Lower leg skin (tissue), 3 donors: ENCODE measurements around the gene TAOK3.

ENCODE experiments used
- POLR2A ChIP-seq, 2 donors: fragments of 450-650 bp; IDR thresholded peaks; one replicate each; pipeline ENCODE4 v1.6.1; 2016 to 2017; ENCODE audit warnings: antibody characterized with exemption in 2 of 2, mild to moderate bottlenecking in 1 of 2, moderate library complexity in 1 of 2
- TF ChIP-seq, protein P1 (sequence below), 3 donors: fragments of 450-650 bp; IDR thresholded peaks; one replicate each; pipeline ENCODE4 v1.5.1; 2016; ENCODE audit warnings: antibody characterized with exemption in 3 of 3, mild to moderate bottlenecking in 3 of 3, moderate library complexity in 2 of 3

DNA sequence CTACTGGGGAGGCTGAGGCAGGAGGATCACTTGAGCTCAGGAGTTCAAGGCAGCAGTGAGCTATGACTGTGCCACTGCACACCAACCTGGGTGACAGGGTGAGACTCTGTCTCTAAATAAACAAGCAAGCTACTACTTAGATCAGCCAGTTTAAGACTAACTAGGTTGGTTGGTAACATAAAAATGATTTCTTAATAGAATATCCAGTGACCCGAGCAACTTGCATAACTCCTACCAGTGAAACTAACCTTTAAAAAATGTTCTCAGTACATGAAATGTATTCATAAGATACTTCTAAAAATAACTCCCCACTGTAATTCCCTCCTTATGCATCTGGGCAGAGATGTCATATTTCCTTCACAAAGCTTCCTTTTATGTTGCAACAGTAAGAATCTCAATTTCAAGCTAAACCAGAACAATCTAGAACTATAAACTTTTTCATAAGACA lies 15.9 kb downstream of the TAOK3 start:
- no peak for TF ChIP-seq POLR2A (IDR thresholded peaks at IDR 0.05)
- TF ChIP-seq, protein P1, sequence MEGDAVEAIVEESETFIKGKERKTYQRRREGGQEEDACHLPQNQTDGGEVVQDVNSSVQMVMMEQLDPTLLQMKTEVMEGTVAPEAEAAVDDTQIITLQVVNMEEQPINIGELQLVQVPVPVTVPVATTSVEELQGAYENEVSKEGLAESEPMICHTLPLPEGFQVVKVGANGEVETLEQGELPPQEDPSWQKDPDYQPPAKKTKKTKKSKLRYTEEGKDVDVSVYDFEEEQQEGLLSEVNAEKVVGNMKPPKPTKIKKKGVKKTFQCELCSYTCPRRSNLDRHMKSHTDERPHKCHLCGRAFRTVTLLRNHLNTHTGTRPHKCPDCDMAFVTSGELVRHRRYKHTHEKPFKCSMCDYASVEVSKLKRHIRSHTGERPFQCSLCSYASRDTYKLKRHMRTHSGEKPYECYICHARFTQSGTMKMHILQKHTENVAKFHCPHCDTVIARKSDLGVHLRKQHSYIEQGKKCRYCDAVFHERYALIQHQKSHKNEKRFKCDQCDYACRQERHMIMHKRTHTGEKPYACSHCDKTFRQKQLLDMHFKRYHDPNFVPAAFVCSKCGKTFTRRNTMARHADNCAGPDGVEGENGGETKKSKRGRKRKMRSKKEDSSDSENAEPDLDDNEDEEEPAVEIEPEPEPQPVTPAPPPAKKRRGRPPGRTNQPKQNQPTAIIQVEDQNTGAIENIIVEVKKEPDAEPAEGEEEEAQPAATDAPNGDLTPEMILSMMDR (IDR thresholded peaks at IDR 0.05) = no peak
